ENCODE results near the gene MEGF6. TPM values are rescaled to one million over a fixed set of nuclear protein-coding genes. Genes with fewer than 3 reads are reported as not detected.

MEGF6 gene
- total RNA-seq, 4 donors from 2014 or later, result 10.0 to 24.7 (median 17.1) TPM

GRCh38 chr1:3494321-3495308 is 116.7 kb downstream of the MEGF6 start:
- no peak for TF ChIP-seq CTCF (IDR thresholded peaks at IDR 0.05; ENCODE audit: low read depth)

GRCh38 chr1:3492545-3493246 is 118.6 kb downstream of the MEGF6 start:
- TF ChIP-seq CTCF (IDR thresholded peaks at IDR 0.05; ENCODE audit: low read depth), result no peak

GRCh38 chr1:3491291-3492246 is 119.7 kb downstream of the MEGF6 start:
- no peak for TF ChIP-seq CTCF (IDR thresholded peaks at IDR 0.05; ENCODE audit: low read depth)

GRCh38 chr1:3490046-3490745 is 121.1 kb downstream of the MEGF6 start:
- no peak for TF ChIP-seq CTCF (IDR thresholded peaks at IDR 0.05; ENCODE audit: low read depth)

GRCh38 chr1:3488432-3488831 is 122.9 kb downstream of the MEGF6 start:
- TF ChIP-seq CTCF (IDR thresholded peaks at IDR 0.05; ENCODE audit: low read depth), result no peak

- TF ChIP-seq CTCF (IDR thresholded peaks at IDR 0.05; ENCODE audit: low read depth), result no peak
Measured at GRCh38 chr1:3485016-3485415, 126.3 kb downstream of the MEGF6 start.

All from subcutaneous adipose tissue (tissue), 4 donors.